HCT116 (cell line): ENCODE measurements around the gene MRPL47. TPM values are rescaled to one million over a fixed set of nuclear protein-coding genes. Genes with fewer than 3 reads are reported as not detected.

ENCODE experiments used
- ATAC-seq: fragments of 200-7000 bp; cut with Tn5 transposase; 2 replicates; pipeline ENCODE4 v1.9.1; 2020; ENCODE audit warnings: mild to moderate bottlenecking, moderate library complexity
- BruUV-seq: library from RNA; stranded (reverse); fragments of 400-500 nt; replicated peaks from 2 replicates; lab custom pipeline; 2021; lab: Mats Ljungman, UMichigan
- CTCF ChIA-PET: fragments of 300-600 bp; sonication (Branson Sonifier 250); formaldehyde crosslinking; loops from one replicate; lab custom pipeline; 2021; ENCODE audit warnings: antibody characterized with exemption; lab: Charles Lee
- POLR2A ChIA-PET: fragments of 300-600, 350-600 bp; sonication (Branson Sonifier 250); formaldehyde crosslinking; loops from one replicate; lab custom pipeline; 2021; ENCODE audit warnings: antibody characterized with exemption; lab: Charles Lee
- RAD21 ChIA-PET, 2 experiments: fragments of 300-600 bp; sonication (Branson Sonifier 250); formaldehyde crosslinking; loops; one replicate each; lab custom pipeline; 2023; ENCODE audit warnings: low total read pairs in 2 of 2; ENCODE audit not compliant: uncharacterized antibody in 2 of 2, unreplicated experiment in 2 of 2, low non-redundant PET in 1 of 2; lab: Charles Lee
- DNase-seq: peaks from one replicate; pipeline ENCODE4 v3.0.0-alpha.2; 2010; ENCODE audit warnings: low read depth, low spot score
- H2AFZ ChIP-seq: fragments of 200-600 bp; shearing (Covaris generic), sonication (generic); 2 replicates; pipeline ENCODE4 v1.6.1; 2017; ENCODE audit warnings: low read depth, mixed run types, mixed read lengths, antibody characterized with exemption, low read length; ENCODE audit not compliant: poor library complexity, severe bottlenecking
- H3K27ac ChIP-seq: 2 replicates; pipeline ENCODE4 v1.5.1; 2012; ENCODE audit warnings: low read depth, low read length
- H3K27me3 ChIP-seq: fragments of 200-600 bp; sonication (generic); 2 replicates; pipeline ENCODE4 v1.6.1; 2016; ENCODE audit warnings: mixed run types, low read length, mixed read lengths; ENCODE audit not compliant: insufficient read depth
- H3K36me3 ChIP-seq, 2 experiments: fragments of 200-500 bp in 1 of 2; fragments of 200-600 bp in 1 of 2; sonication (Bioruptor generic) in 1 of 2; sonication (generic) in 1 of 2; 2 replicates each; pipeline versions ENCODE4 v1.5.1 to v1.6.1; 2014 to 2016; ENCODE audit warnings: low read length in 2 of 2, inconsistent platforms in 1 of 2, mixed read lengths in 1 of 2, mixed run types in 1 of 2; ENCODE audit not compliant: insufficient read depth in 2 of 2, control insufficient read depth in 1 of 2
- H3K4me1 ChIP-seq, 2 experiments: fragments of 200-600 bp in 1 of 2; sonication (generic) in 1 of 2; 2 replicates each; pipeline versions ENCODE4 v1.5.1 to v1.6.1; 2012 to 2017; ENCODE audit warnings: low read length in 2 of 2, inconsistent platforms in 1 of 2, mild to moderate bottlenecking in 1 of 2, mixed read lengths in 1 of 2, mixed run types in 1 of 2, moderate library complexity in 1 of 2; ENCODE audit not compliant: insufficient read depth in 2 of 2, control insufficient read depth in 1 of 2
- H3K4me2 ChIP-seq: fragments of 200-600 bp; sonication (generic); 2 replicates; pipeline ENCODE4 v1.6.1; 2017; ENCODE audit warnings: mixed run types, low read length, mixed read lengths
- H3K4me3 ChIP-seq, 2 experiments: fragments of 200-600 bp in 1 of 2; sonication (generic) in 1 of 2; replicated peaks in 1 of 2; 2 replicates each; pipeline ENCODE4 v1.5.1; 2011 to 2016; ENCODE audit warnings: low read length in 2 of 2, control low read depth in 1 of 2, low read depth in 1 of 2, mild to moderate bottlenecking in 1 of 2, mixed read lengths in 1 of 2, mixed run types in 1 of 2
- H3K79me2 ChIP-seq: fragments of 200-600 bp; sonication (generic); 2 replicates; pipeline ENCODE4 v1.6.1; 2017; ENCODE audit warnings: mild to moderate bottlenecking, mixed run types, low read length, moderate library complexity, mixed read lengths; ENCODE audit not compliant: insufficient read depth
- H3K9ac ChIP-seq: fragments of 200-600 bp; sonication (generic); 2 replicates; pipeline ENCODE4 v1.6.1; 2016; ENCODE audit warnings: low read length, mixed read lengths
- H3K9me2 ChIP-seq: fragments of 200-600 bp; sonication (generic), shearing (Covaris generic); 2 replicates; pipeline ENCODE4 v1.6.1; 2017; ENCODE audit warnings: mixed run types, mild to moderate bottlenecking, moderate library complexity; ENCODE audit not compliant: insufficient read depth
- H3K9me3 ChIP-seq, 2 experiments: fragments of 200-500 bp in 1 of 2; fragments of 200-600 bp in 1 of 2; sonication (Bioruptor generic) in 1 of 2; sonication (generic) in 1 of 2; 2 replicates each; pipeline ENCODE4 v1.6.1; 2014 to 2017; ENCODE audit warnings: low read length in 2 of 2, mixed read lengths in 2 of 2, inconsistent platforms in 1 of 2, low read depth in 1 of 2, mild to moderate bottlenecking in 1 of 2, mixed run types in 1 of 2, moderate library complexity in 1 of 2; ENCODE audit not compliant: control insufficient read depth in 1 of 2, insufficient read depth in 1 of 2
- H4K20me1 ChIP-seq: fragments of 200-600 bp; sonication (generic), shearing (Covaris generic); 2 replicates; pipeline ENCODE4 v1.6.1; 2017; ENCODE audit warnings: mixed run types, mild to moderate bottlenecking, moderate library complexity; ENCODE audit not compliant: insufficient read depth
- EZH2phosphoT487 ChIP-seq: fragments of 200-600 bp; IDR thresholded peaks from 2 replicates; pipeline ENCODE4 v1.6.1; 2018; ENCODE audit warnings: antibody characterized with exemption, borderline replicate concordance
- FOSL1 ChIP-seq: IDR thresholded peaks from 2 replicates; pipeline ENCODE4 v1.6.1; 2012; ENCODE audit warnings: low read depth
- RAD21 ChIP-seq: IDR thresholded peaks from 2 replicates; pipeline ENCODE4 v1.6.1; 2012; ENCODE audit warnings: low read depth, mild to moderate bottlenecking
- intact Hi-C: fragments of 100-400 bp; cut with micrococcal nuclease; formaldehyde crosslinking; loops from 2 replicates; pipeline ENCODE4 v1.10.0; 2022
- total RNA-seq: library from RNA; stranded (reverse); gene quantifications from one replicate; pipeline ENCODE4 v1.2.1, GENCODE V29; 2021; ENCODE audit not compliant: unreplicated experiment
- TF ChIP-seq, protein P1 (sequence below), 3 experiments: fragments of 200-600 bp in 1 of 3; sonication (generic) in 1 of 3; IDR thresholded peaks in 2 of 3; conservative IDR thresholded peaks in 1 of 3; 2 replicates each; pipeline ENCODE4 v1.5.1; 2012 to 2017; ENCODE audit warnings: low read depth in 2 of 3, low read length in 2 of 3, antibody characterized with exemption in 1 of 3, borderline replicate concordance in 1 of 3, control low read depth in 1 of 3, mild to moderate bottlenecking in 1 of 3, mixed read lengths in 1 of 3, mixed run types in 1 of 3, moderate library complexity in 1 of 3; ENCODE audit not compliant: insufficient read depth in 1 of 3

Gene MRPL47
- total RNA-seq, 1 experiment from 2014 or later: 52.3 TPM

- RAD21 ChIA-PET: no interaction called here
- CTCF ChIA-PET: no interaction called here
- intact Hi-C loops: loop anchor here (1.0 to 5.0 kb wide), 5 partner anchors 113 to 1122 kb away; partner anchors contain the start of gene ZNF639
Observed at GRCh38 chr3:179558742-179559364, 45.6 kb downstream of the MRPL47 start.

More at GRCh38 chr3:179558742-179559364, 45.6 kb downstream of the MRPL47 start:
- H4K20me1 ChIP-seq: no peaks in the 10 kb centered on the region
- BruUV-seq: no TSS peak
- H3K9me3 ChIP-seq: no peaks in the 10 kb centered on the region
- H2AFZ ChIP-seq: no peak overlapping the region
- peaks cover 0 to 6% of the 10 kb centered on the region in 2 experiments; a peak in 1 of 4 replicates for H3K4me1 ChIP-seq
- H3K4me2 ChIP-seq: no peak overlapping the region
- no peak overlapping the region for H3K4me3 ChIP-seq
- H3K9ac ChIP-seq: no peak overlapping the region
- ATAC-seq: no peak
- H3K79me2 ChIP-seq: peaks cover 4% of the 10 kb centered on the region
- H3K36me3 ChIP-seq: no peaks in the 10 kb centered on the region
- H3K9me2 ChIP-seq: no peaks in the 10 kb centered on the region
- H3K27ac ChIP-seq: no peak overlapping the region
- no peaks in the 10 kb centered on the region for H3K27me3 ChIP-seq
- POLR2A ChIA-PET: no interaction called here
- TF ChIP-seq, protein P1, sequence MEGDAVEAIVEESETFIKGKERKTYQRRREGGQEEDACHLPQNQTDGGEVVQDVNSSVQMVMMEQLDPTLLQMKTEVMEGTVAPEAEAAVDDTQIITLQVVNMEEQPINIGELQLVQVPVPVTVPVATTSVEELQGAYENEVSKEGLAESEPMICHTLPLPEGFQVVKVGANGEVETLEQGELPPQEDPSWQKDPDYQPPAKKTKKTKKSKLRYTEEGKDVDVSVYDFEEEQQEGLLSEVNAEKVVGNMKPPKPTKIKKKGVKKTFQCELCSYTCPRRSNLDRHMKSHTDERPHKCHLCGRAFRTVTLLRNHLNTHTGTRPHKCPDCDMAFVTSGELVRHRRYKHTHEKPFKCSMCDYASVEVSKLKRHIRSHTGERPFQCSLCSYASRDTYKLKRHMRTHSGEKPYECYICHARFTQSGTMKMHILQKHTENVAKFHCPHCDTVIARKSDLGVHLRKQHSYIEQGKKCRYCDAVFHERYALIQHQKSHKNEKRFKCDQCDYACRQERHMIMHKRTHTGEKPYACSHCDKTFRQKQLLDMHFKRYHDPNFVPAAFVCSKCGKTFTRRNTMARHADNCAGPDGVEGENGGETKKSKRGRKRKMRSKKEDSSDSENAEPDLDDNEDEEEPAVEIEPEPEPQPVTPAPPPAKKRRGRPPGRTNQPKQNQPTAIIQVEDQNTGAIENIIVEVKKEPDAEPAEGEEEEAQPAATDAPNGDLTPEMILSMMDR (IDR thresholded peaks at IDR 0.05 in 2 of 3, conservative IDR thresholded peaks at IDR 0.05 in 1 of 3; ENCODE audit: borderline replicate concordance in 1 of 3, insufficient read depth in 1 of 3, low read depth in 2 of 3, low read length in 2 of 3): peak; percentile 73 to 91 (median 86)
- no peak for TF ChIP-seq EZH2phosphoT487
- TF ChIP-seq FOSL1: no peak
- TF ChIP-seq RAD21: peak; percentile 93
- TF ChIP-seq, all 23 proteins: peak for 2
- peak; percentile 57 for DNase-seq
